GM12878 (cell line): ENCODE measurements around the gene IL17RA. TPM values are rescaled to one million over a fixed set of nuclear protein-coding genes. Genes with fewer than 3 reads are reported as not detected.

ENCODE experiments used
- ATAC-seq: fragments of 200-7000 bp; cut with Tn5 transposase; 3 replicates; pipeline ENCODE4 v1.9.1; 2020; ENCODE audit warnings: mild to moderate bottlenecking, moderate library complexity
- BruUV-seq: library from RNA; stranded (reverse); fragments of 400-500 nt; replicated peaks from 2 replicates; lab custom pipeline; 2021; lab: Mats Ljungman, UMichigan
- CTCF ChIA-PET: fragments of 300-600 bp; sonication (Branson Sonifier 250); formaldehyde crosslinking; extraction: SDS; loops from one replicate; lab custom pipeline; 2021; ENCODE audit warnings: inconsistent platforms; lab: Yijun Ruan, JAX
- POLR2A ChIA-PET: fragments of 350-600 bp; formaldehyde crosslinking; extraction: SDS; loops from one replicate; lab custom pipeline; 2021; ENCODE audit warnings: inconsistent platforms; lab: Charles Lee
- RAD21 ChIA-PET: fragments of 300-600 bp; sonication (Branson Sonifier 250); formaldehyde crosslinking; loops from one replicate; lab custom pipeline; 2023; ENCODE audit warnings: antibody characterized with exemption; ENCODE audit not compliant: unreplicated experiment; lab: Charles Lee
- SMC1A ChIA-PET: fragments of 300-600 bp; sonication (Branson Sonifier 250); formaldehyde crosslinking; loops from one replicate; lab custom pipeline; 2023; ENCODE audit not compliant: unreplicated experiment, uncharacterized antibody; lab: Charles Lee
- DNase-seq: peaks from one replicate; pipeline ENCODE4 v3.0.0-alpha.2; 2011; ENCODE audit warnings: low read depth, low spot score
- FAIRE-seq: peaks from 3 replicates; lab custom pipeline; 2011; peaks lifted over from hg19 to GRCh38; lab: Jason Lieb, UNC
- H2AFZ ChIP-seq: 2 replicates; pipeline ENCODE4 v1.6.0; 2011; ENCODE audit warnings: low read depth, low read length, control low read depth; ENCODE audit not compliant: control insufficient read depth
- H3K27ac ChIP-seq: 2 replicates; pipeline ENCODE4 v1.5.1; 2011; ENCODE audit warnings: control low read depth; ENCODE audit not compliant: control insufficient read depth, insufficient read depth
- H3K27me3 ChIP-seq, 2 experiments: replicated peaks in 1 of 2; 2 replicates each; pipeline versions ENCODE4 v1.6.0 to v1.6.1; 2011; ENCODE audit warnings: low read length in 1 of 2; ENCODE audit not compliant: control insufficient read depth in 2 of 2, insufficient read depth in 2 of 2
- H3K36me3 ChIP-seq, 2 experiments: 2 replicates each; pipeline ENCODE4 v1.5.1; 2011; ENCODE audit warnings: low read length in 1 of 2; ENCODE audit not compliant: control insufficient read depth in 2 of 2, insufficient read depth in 2 of 2
- H3K4me1 ChIP-seq: 2 replicates; pipeline ENCODE4 v1.6.1; 2011; ENCODE audit warnings: mild to moderate bottlenecking, low read length, moderate library complexity, mixed read lengths; ENCODE audit not compliant: control insufficient read depth, insufficient read depth
- H3K4me2 ChIP-seq: 2 replicates; pipeline ENCODE4 v1.6.0; 2011; ENCODE audit warnings: control low read depth; ENCODE audit not compliant: control insufficient read depth, insufficient read depth
- H3K4me3 ChIP-seq: fragments of 200-600 bp; sonication (generic); 2 replicates; pipeline ENCODE4 v1.5.1; 2016
- H3K79me2 ChIP-seq: 2 replicates; pipeline ENCODE4 v1.6.0; 2011; ENCODE audit warnings: low read length; ENCODE audit not compliant: control insufficient read depth, insufficient read depth
- H3K9ac ChIP-seq: 2 replicates; pipeline ENCODE4 v1.8.0; 2011; ENCODE audit warnings: low read length, control low read depth, mixed read lengths; ENCODE audit not compliant: control insufficient read depth, insufficient read depth
- H3K9me3 ChIP-seq: replicated peaks from 3 replicates; pipeline ENCODE4 v1.5.1; 2011; ENCODE audit warnings: mild to moderate bottlenecking, low read length; ENCODE audit not compliant: control insufficient read depth, insufficient read depth
- H4K20me1 ChIP-seq: 2 replicates; pipeline ENCODE4 v1.6.0; 2011; ENCODE audit not compliant: control insufficient read depth, insufficient read depth
- BACH1 ChIP-seq: fragments of 450-650 bp; IDR thresholded peaks from 2 replicates; pipeline ENCODE4 v1.6.1; 2017; ENCODE audit warnings: mild to moderate bottlenecking, borderline replicate concordance
- KDM1A ChIP-seq: fragments of 200-600 bp; sonication (generic); IDR thresholded peaks from 2 replicates; pipeline ENCODE4 v1.6.1; 2016; ENCODE audit warnings: borderline replicate concordance
- NR2C1 ChIP-seq: fragments of 450-650 bp; IDR thresholded peaks from 2 replicates; pipeline ENCODE4 v1.6.1; 2017; ENCODE audit warnings: antibody characterized with exemption, mild to moderate bottlenecking, moderate library complexity
- PAX5 ChIP-seq: IDR thresholded peaks from 2 replicates; pipeline ENCODE4 v1.6.1; 2011; ENCODE audit warnings: low read depth, low read length, borderline replicate concordance
- RAD21 ChIP-seq: IDR thresholded peaks from 2 replicates; pipeline ENCODE4 v1.6.1; 2011; ENCODE audit warnings: mild to moderate bottlenecking, low read depth, low read length, moderate library complexity; ENCODE audit not compliant: insufficient read depth
- RBBP5 ChIP-seq: fragments of 200-600 bp; sonication (generic); conservative IDR thresholded peaks from 2 replicates; pipeline ENCODE4 v1.6.1; 2016
- SMC3 ChIP-seq: IDR thresholded peaks from 2 replicates; pipeline ENCODE4 v1.6.1; 2011; ENCODE audit warnings: low read length, improper control_type of control experiment, borderline replicate concordance
- ZSCAN29 ChIP-seq: fragments of 450-650 bp; IDR thresholded peaks from 2 replicates; pipeline ENCODE4 v1.6.1; 2017; ENCODE audit warnings: mild to moderate bottlenecking, moderate library complexity
- WGBS: methylation state at CpG from one replicate; pipeline ENCODE4 v1.1.6; 2016; ENCODE audit warnings: low lambda C conversion rate; ENCODE audit not compliant: insufficient replicate concordance, insufficient coverage; ENCODE audit errors: missing lambda C conversion rate; 5-methylcytosine and 5-hydroxymethylcytosine counted together
- in situ Hi-C: fragments of 300-500 bp; cut with MboI; formaldehyde crosslinking; loops from 9 replicates; pipeline ENCODE4 v1.14.3; 2018; ENCODE audit warnings: mixed read lengths
- intact Hi-C: fragments of 100-400 bp; cut with micrococcal nuclease; formaldehyde crosslinking; loops from one replicate; pipeline ENCODE4 v1.14.2; 2022; ENCODE audit not compliant: unreplicated experiment
- polyA plus RNA-seq, 11 experiments: library from polyadenylated mRNA; depleted of rRNA in 4 of 11; unstranded in 6 of 11; stranded (reverse) in 5 of 11; fragments of >200 nt; fragmentation: Nextera tagmentation in 4 of 11; fragmentation: Illumina TruSeq in 1 of 11; extraction: Ambion mirVana in 4 of 11; extraction: Trizol in 1 of 11; gene quantifications; 1 replicate in 1 of 11; 2 replicates in 10 of 11; pipeline versions ENCODE4 v1.2.1 to v1.2.3, GENCODE V29; 2011 to 2016; ENCODE audit warnings: inconsistent platforms in 2 of 11, missing spikeins in 2 of 11, low read depth in 1 of 11
- total RNA-seq, 4 experiments: library from RNA; depleted of rRNA in 3 of 4; stranded (reverse); fragments of >200 nt in 3 of 4; fragmentation: Illumina TruSeq in 1 of 4; extraction: Trizol in 1 of 4; gene quantifications; 2 replicates each; pipeline versions ENCODE4 v1.2.1 to v1.2.3, GENCODE V29; 2013 to 2021
- TF ChIP-seq, protein P1 (sequence below): fragments of 450-650 bp; IDR thresholded peaks from 2 replicates; pipeline ENCODE4 v1.6.1; 2016; ENCODE audit warnings: mild to moderate bottlenecking, moderate library complexity, borderline replicate concordance
- TF ChIP-seq, protein P2 (sequence below): IDR thresholded peaks from 2 replicates; pipeline ENCODE4 v1.6.1; 2012; ENCODE audit warnings: improper control_type of control experiment, low read depth, low read length; ENCODE audit not compliant: insufficient replicate concordance
- TF ChIP-seq, protein P3 (sequence below): IDR thresholded peaks from 2 replicates; pipeline ENCODE4 v1.6.1; 2012; ENCODE audit warnings: low read length, inconsistent platforms

IL17RA gene
- total and polyA plus RNA-seq, 10 of the 15 experiments (the other 5 are each of a cell fraction or from before 2014, with no cell fraction given): 0.71 to 10.2 (median 4.2) TPM

DNA sequence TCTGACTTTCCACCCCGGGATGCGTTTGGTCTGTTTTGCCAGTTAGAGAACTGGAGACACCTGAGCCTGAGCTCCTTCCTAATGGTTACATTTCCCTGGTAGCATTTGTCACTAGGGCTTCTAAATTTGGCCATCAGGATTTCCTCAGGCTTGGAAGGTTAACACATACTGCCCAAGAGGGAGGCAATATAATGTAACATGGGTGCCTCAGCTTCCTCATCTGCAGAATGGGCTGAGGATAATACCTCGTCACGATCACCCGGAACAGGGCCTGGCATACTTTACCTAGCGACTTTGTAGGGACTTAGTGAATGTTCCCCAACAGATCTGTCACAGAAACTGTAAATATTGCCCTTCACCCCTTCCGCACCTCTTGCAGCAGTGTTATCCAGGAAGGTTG, 11.3 kb downstream of the IL17RA start:
- H3K9ac ChIP-seq: no peak overlapping the region
- intact Hi-C loops: no loop called here
- CTCF ChIA-PET: interaction anchor here (0.6 to 3.5 kb wide), 4 partner anchors 19 to 406 kb away, joined by 3 to 10 read pairs (median 3); no protein-coding TSS in a partner anchor

More for the DNA sequence above, 11.3 kb downstream of the IL17RA start:
- 99% methylated on average over 7 of the region's 7 CpGs for WGBS
- FAIRE-seq (no peak), ATAC-seq (no peak), DNase-seq (no peak)
- Histone ChIP-seq H4K20me1 (peaks cover 6% of the 10 kb centered on the region), H3K27ac (no peak overlapping the region), H3K79me2 (no peaks in the 10 kb centered on the region; the same call in 1 of the 2 replicates), H3K4me3 (no peak overlapping the region), H3K9me3 (no peaks in the 10 kb centered on the region), H3K36me3 (peaks cover 10 to 19% of the 10 kb centered on the region in 2 experiments; a peak in 3 of 4 replicates), H2AFZ (no peak overlapping the region), H3K4me2 (no peak overlapping the region), H3K27me3 (no peaks in the 10 kb centered on the region)
- POLR2A ChIA-PET: interaction anchor here (1.1 kb wide), 1 partner anchor 48 kb away, joined by 3 read pairs; no protein-coding TSS in a partner anchor
- BruUV-seq: no TSS peak
- SMC1A ChIA-PET: interaction anchor here (1.4 to 2.1 kb wide), 4 partner anchors 8 to 180 kb away, joined by 5 to 7 read pairs (median 6); no protein-coding TSS in a partner anchor
- TF ChIP-seq KDM1A (no peak), SMC3 (no peak), RBBP5 (no peak), BACH1 (no peak), RAD21 (no peak), NR2C1 (no peak), ZSCAN29 (no peak), PAX5 (no peak)
- TF ChIP-seq, protein P1, sequence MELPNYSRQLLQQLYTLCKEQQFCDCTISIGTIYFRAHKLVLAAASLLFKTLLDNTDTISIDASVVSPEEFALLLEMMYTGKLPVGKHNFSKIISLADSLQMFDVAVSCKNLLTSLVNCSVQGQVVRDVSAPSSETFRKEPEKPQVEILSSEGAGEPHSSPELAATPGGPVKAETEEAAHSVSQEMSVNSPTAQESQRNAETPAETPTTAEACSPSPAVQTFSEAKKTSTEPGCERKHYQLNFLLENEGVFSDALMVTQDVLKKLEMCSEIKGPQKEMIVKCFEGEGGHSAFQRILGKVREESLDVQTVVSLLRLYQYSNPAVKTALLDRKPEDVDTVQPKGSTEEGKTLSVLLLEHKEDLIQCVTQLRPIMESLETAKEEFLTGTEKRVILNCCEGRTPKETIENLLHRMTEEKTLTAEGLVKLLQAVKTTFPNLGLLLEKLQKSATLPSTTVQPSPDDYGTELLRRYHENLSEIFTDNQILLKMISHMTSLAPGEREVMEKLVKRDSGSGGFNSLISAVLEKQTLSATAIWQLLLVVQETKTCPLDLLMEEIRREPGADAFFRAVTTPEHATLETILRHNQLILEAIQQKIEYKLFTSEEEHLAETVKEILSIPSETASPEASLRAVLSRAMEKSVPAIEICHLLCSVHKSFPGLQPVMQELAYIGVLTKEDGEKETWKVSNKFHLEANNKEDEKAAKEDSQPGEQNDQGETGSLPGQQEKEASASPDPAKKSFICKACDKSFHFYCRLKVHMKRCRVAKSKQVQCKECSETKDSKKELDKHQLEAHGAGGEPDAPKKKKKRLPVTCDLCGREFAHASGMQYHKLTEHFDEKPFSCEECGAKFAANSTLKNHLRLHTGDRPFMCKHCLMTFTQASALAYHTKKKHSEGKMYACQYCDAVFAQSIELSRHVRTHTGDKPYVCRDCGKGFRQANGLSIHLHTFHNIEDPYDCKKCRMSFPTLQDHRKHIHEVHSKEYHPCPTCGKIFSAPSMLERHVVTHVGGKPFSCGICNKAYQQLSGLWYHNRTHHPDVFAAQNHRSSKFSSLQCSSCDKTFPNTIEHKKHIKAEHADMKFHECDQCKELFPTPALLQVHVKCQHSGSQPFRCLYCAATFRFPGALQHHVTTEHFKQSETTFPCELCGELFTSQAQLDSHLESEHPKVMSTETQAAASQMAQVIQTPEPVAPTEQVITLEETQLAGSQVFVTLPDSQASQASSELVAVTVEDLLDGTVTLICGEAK: no peak
- TF ChIP-seq, protein P2, sequence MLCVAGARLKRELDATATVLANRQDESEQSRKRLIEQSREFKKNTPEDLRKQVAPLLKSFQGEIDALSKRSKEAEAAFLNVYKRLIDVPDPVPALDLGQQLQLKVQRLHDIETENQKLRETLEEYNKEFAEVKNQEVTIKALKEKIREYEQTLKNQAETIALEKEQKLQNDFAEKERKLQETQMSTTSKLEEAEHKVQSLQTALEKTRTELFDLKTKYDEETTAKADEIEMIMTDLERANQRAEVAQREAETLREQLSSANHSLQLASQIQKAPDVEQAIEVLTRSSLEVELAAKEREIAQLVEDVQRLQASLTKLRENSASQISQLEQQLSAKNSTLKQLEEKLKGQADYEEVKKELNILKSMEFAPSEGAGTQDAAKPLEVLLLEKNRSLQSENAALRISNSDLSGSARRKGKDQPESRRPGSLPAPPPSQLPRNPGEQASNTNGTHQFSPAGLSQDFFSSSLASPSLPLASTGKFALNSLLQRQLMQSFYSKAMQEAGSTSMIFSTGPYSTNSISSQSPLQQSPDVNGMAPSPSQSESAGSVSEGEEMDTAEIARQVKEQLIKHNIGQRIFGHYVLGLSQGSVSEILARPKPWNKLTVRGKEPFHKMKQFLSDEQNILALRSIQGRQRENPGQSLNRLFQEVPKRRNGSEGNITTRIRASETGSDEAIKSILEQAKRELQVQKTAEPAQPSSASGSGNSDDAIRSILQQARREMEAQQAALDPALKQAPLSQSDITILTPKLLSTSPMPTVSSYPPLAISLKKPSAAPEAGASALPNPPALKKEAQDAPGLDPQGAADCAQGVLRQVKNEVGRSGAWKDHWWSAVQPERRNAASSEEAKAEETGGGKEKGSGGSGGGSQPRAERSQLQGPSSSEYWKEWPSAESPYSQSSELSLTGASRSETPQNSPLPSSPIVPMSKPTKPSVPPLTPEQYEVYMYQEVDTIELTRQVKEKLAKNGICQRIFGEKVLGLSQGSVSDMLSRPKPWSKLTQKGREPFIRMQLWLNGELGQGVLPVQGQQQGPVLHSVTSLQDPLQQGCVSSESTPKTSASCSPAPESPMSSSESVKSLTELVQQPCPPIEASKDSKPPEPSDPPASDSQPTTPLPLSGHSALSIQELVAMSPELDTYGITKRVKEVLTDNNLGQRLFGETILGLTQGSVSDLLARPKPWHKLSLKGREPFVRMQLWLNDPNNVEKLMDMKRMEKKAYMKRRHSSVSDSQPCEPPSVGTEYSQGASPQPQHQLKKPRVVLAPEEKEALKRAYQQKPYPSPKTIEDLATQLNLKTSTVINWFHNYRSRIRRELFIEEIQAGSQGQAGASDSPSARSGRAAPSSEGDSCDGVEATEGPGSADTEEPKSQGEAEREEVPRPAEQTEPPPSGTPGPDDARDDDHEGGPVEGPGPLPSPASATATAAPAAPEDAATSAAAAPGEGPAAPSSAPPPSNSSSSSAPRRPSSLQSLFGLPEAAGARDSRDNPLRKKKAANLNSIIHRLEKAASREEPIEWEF: no peak
- TF ChIP-seq, protein P3, sequence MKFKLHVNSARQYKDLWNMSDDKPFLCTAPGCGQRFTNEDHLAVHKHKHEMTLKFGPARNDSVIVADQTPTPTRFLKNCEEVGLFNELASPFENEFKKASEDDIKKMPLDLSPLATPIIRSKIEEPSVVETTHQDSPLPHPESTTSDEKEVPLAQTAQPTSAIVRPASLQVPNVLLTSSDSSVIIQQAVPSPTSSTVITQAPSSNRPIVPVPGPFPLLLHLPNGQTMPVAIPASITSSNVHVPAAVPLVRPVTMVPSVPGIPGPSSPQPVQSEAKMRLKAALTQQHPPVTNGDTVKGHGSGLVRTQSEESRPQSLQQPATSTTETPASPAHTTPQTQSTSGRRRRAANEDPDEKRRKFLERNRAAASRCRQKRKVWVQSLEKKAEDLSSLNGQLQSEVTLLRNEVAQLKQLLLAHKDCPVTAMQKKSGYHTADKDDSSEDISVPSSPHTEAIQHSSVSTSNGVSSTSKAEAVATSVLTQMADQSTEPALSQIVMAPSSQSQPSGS: no peak
- TF ChIP-seq, all 136 proteins: peak for 0
- in situ Hi-C loops: no loop called here
- H3K4me1 ChIP-seq: peaks cover 19% of the 10 kb centered on the region
- RAD21 ChIA-PET: no interaction called here
